K562 (cell line): ENCODE measurements around the gene TMC1. TPM values are rescaled to one million over a fixed set of nuclear protein-coding genes. Genes with fewer than 3 reads are reported as not detected.

Source experiments
- ATAC-seq: fragments of 200-7000 bp; cut with Tn5 transposase; 3 replicates; pipeline ENCODE4 v1.9.1; 2020; ENCODE audit warnings: moderate library complexity
- BruUV-seq: library from RNA; stranded (reverse); fragments of 400-500 nt; replicated peaks from 2 replicates; lab custom pipeline; 2021; lab: Mats Ljungman, UMichigan
- CTCF ChIA-PET: fragments of 300-600 bp; formaldehyde crosslinking; extraction: SDS; loops from one replicate; lab custom pipeline; 2021; ENCODE audit warnings: low intra/inter-chr PET ratio; lab: Yijun Ruan, JAX
- POLR2A ChIA-PET: fragments of 300-600, 350-650 bp; sonication (Branson Sonifier 250); formaldehyde crosslinking; extraction: SDS; loops from one replicate; lab custom pipeline; 2021; ENCODE audit warnings: antibody characterized with exemption, inconsistent platforms; lab: Yijun Ruan, JAX
- DNase-seq, 4 experiments: peaks; one replicate each; pipeline versions ENCODE4 v3.0.0 to v3.0.0-alpha.2; 2011 to 2018; ENCODE audit warnings: low spot score in 3 of 4, mixed read lengths in 3 of 4; ENCODE audit errors: extremely low read depth in 1 of 4
- FAIRE-seq: peaks from 2 replicates; lab custom pipeline; 2011; peaks lifted over from hg19 to GRCh38; lab: Jason Lieb, UNC
- H2AFZ ChIP-seq: 2 replicates; pipeline ENCODE4 v1.6.0; 2011; ENCODE audit warnings: low read depth, low read length, control low read depth, inconsistent platforms
- H3K27ac ChIP-seq: fragments of 200-600 bp; 3 replicates; pipeline ENCODE4 v1.8.0; 2011; ENCODE audit warnings: low read depth, mild to moderate bottlenecking, control low read depth, inconsistent platforms, low read length, moderate library complexity, mixed read lengths; ENCODE audit errors: extremely low read depth
- H3K27me3 ChIP-seq, 2 experiments: fragments of 300-600 bp in 1 of 2; 2 replicates in 1 of 2; 3 replicates in 1 of 2; pipeline versions ENCODE4 v1.6.0 to v1.8.0; 2011; ENCODE audit warnings: inconsistent platforms in 2 of 2, low read length in 2 of 2, mild to moderate bottlenecking in 1 of 2, mixed read lengths in 1 of 2, moderate library complexity in 1 of 2; ENCODE audit not compliant: control insufficient read depth in 2 of 2, insufficient read depth in 2 of 2
- H3K36me3 ChIP-seq: fragments of 300-600 bp; 3 replicates; pipeline ENCODE4 v1.8.0; 2011; ENCODE audit warnings: mild to moderate bottlenecking, low read length, inconsistent platforms; ENCODE audit not compliant: control insufficient read depth, insufficient read depth
- H3K4me1 ChIP-seq, 2 experiments: fragments of 200-600 bp in 1 of 2; replicated peaks in 1 of 2; 2 replicates in 1 of 2; 3 replicates in 1 of 2; pipeline versions ENCODE4 v1.5.1 to v1.8.0; 2011; ENCODE audit warnings: inconsistent platforms in 2 of 2, low read length in 2 of 2, mild to moderate bottlenecking in 1 of 2, mixed read lengths in 1 of 2, moderate library complexity in 1 of 2; ENCODE audit not compliant: control insufficient read depth in 2 of 2, insufficient read depth in 2 of 2
- H3K4me2 ChIP-seq: 2 replicates; pipeline ENCODE4 v1.6.1; 2011; ENCODE audit warnings: low read length, control low read depth, inconsistent platforms, mixed read lengths; ENCODE audit not compliant: insufficient read depth
- H3K4me3 ChIP-seq: fragments of 200-600 bp; sonication (generic), shearing (Covaris generic); 2 replicates; pipeline ENCODE4 v1.5.1; 2016; ENCODE audit warnings: control low read depth, inconsistent platforms
- H3K79me2 ChIP-seq: fragments of 200-600 bp; 3 replicates; pipeline ENCODE4 v1.8.0; 2011; ENCODE audit warnings: low read length, inconsistent platforms; ENCODE audit not compliant: control insufficient read depth, insufficient read depth
- H3K9ac ChIP-seq, 2 experiments: 2 replicates each; pipeline versions ENCODE4 v1.6.0 to v1.6.1; 2011; ENCODE audit warnings: low read depth in 2 of 2, low read length in 2 of 2, control low read depth in 1 of 2, inconsistent platforms in 1 of 2, mild to moderate bottlenecking in 1 of 2, mixed read lengths in 1 of 2; ENCODE audit not compliant: insufficient read depth in 1 of 2
- H3K9me1 ChIP-seq: one replicate; pipeline ENCODE4 v1.6.0; 2011; ENCODE audit warnings: inconsistent platforms, mild to moderate bottlenecking, low read length, moderate library complexity; ENCODE audit not compliant: control insufficient read depth, insufficient read depth
- H3K9me3 ChIP-seq: replicated peaks from 2 replicates; pipeline ENCODE4 v1.5.1; 2011; ENCODE audit warnings: low read depth, low read length, inconsistent platforms; ENCODE audit not compliant: control insufficient read depth, insufficient read depth
- H4K20me1 ChIP-seq: replicated peaks from 2 replicates; pipeline ENCODE4 v1.6.1; 2011; ENCODE audit warnings: low read length, inconsistent platforms, mixed read lengths; ENCODE audit not compliant: control insufficient read depth, insufficient read depth
- CBFB ChIP-seq: sonication (generic); formaldehyde crosslinking; IDR thresholded peaks from 2 replicates; pipeline ENCODE4 v1.4.0; 2020; ENCODE audit warnings: mild to moderate bottlenecking, missing genetic modification reagents
- CUX1 ChIP-seq: fragments of 200-800 bp; sonication (Bioruptor generic); IDR thresholded peaks from 2 replicates; pipeline ENCODE4 v1.6.1; 2016; ENCODE audit warnings: missing genetic modification characterization, missing compliant biosample characterization
- E2F6 ChIP-seq, 2 experiments: IDR thresholded peaks; 2 replicates each; pipeline ENCODE4 v1.6.1; 2011; ENCODE audit warnings: borderline replicate concordance in 1 of 2, control low read depth in 1 of 2, low read depth in 1 of 2, low read length in 1 of 2, mild to moderate bottlenecking in 1 of 2, mixed read lengths in 1 of 2, moderate library complexity in 1 of 2; ENCODE audit not compliant: insufficient read depth in 1 of 2, insufficient read length in 1 of 2, poor library complexity in 1 of 2, severe bottlenecking in 1 of 2; ENCODE audit errors: extremely low read depth in 1 of 2
- ETV1 ChIP-seq: fragments of 450-650 bp; conservative IDR thresholded peaks from 2 replicates; pipeline ENCODE4 v1.6.1; 2016; ENCODE audit warnings: missing genetic modification characterization, control low read depth, low read depth, missing compliant biosample characterization
- GTF2E2 ChIP-seq: fragments of 200-800 bp; sonication (Bioruptor generic); IDR thresholded peaks from 2 replicates; pipeline ENCODE4 v1.6.1; 2016; ENCODE audit warnings: missing genetic modification characterization, missing compliant biosample characterization
- MAFG ChIP-seq: fragments of 450-650 bp; conservative IDR thresholded peaks from 2 replicates; pipeline ENCODE4 v1.6.1; 2016; ENCODE audit warnings: missing genetic modification characterization, missing compliant biosample characterization
- MAFK ChIP-seq: IDR thresholded peaks from 2 replicates; pipeline ENCODE4 v1.6.1; 2011; ENCODE audit warnings: low read length, improper control_type of control experiment
- RBFOX2 ChIP-seq: fragments of 200-400 bp; formaldehyde crosslinking; IDR thresholded peaks from 2 replicates; pipeline ENCODE4 v1.6.1; 2017; ENCODE audit warnings: low read depth, mild to moderate bottlenecking, low read length, moderate library complexity
- TAF9B ChIP-seq: fragments of 450-650 bp; IDR thresholded peaks from 2 replicates; pipeline ENCODE4 v1.6.1; 2018; ENCODE audit warnings: mild to moderate bottlenecking; ENCODE audit not compliant: partially characterized antibody
- TOE1 ChIP-seq, 2 experiments: fragments of 450-650 bp in 1 of 2; sonication (generic) in 1 of 2; formaldehyde crosslinking in 1 of 2; IDR thresholded peaks; 2 replicates each; pipeline versions ENCODE4 v1.7.1 to v1.8.0; 2016 to 2022; ENCODE audit warnings: borderline replicate concordance in 2 of 2, mild to moderate bottlenecking in 2 of 2, antibody characterized with exemption in 1 of 2, inconsistent platforms in 1 of 2, low read depth in 1 of 2, missing genetic modification reagents in 1 of 2, moderate library complexity in 1 of 2
- TRIM24 ChIP-seq, 2 experiments: fragments of 450-650 bp; IDR thresholded peaks; 2 replicates each; pipeline ENCODE4 v1.6.1; 2016
- ZNF316 ChIP-seq: fragments of 450-650 bp; IDR thresholded peaks from 2 replicates; pipeline ENCODE4 v1.6.1; 2016
- ZNF79 ChIP-seq: fragments of 250-450 bp; sonication (Bioruptor Pico); IDR thresholded peaks from 2 replicates; pipeline ENCODE4 v1.4.0; 2020; ENCODE audit warnings: low read depth, mild to moderate bottlenecking, moderate library complexity
- WGBS: fragments of 100-300 bp; shearing (Covaris generic); methylation state at CpG from one replicate; pipeline ENCODE4 v1.1.6; 2016; ENCODE audit warnings: low coverage, mixed read lengths; ENCODE audit not compliant: insufficient coverage; ENCODE audit errors: missing lambda C conversion rate; 5-methylcytosine and 5-hydroxymethylcytosine counted together
- in situ Hi-C: fragments of 300-500 bp; cut with MboI; formaldehyde crosslinking; loops from 4 replicates; pipeline ENCODE4 v1.15.0; 2018; ENCODE audit warnings: inconsistent platforms, mixed read lengths
- intact Hi-C: fragments of 100-400 bp; cut with micrococcal nuclease; formaldehyde crosslinking; loops from 2 replicates; pipeline ENCODE4 v1.14.2; 2022
- polyA plus RNA-seq, 8 experiments: library from polyadenylated mRNA; depleted of rRNA in 4 of 8; stranded (reverse) in 5 of 8; unstranded in 3 of 8; fragments of >200 nt; fragmentation: Nextera tagmentation in 2 of 8; fragmentation: Illumina TruSeq in 1 of 8; extraction: Ambion mirVana in 2 of 8; extraction: Trizol in 1 of 8; gene quantifications; 2 replicates each; pipeline versions ENCODE4 v1.2.1 to v1.2.3, GENCODE V29; 2011 to 2014; ENCODE audit warnings: inconsistent platforms in 1 of 8, missing spikeins in 1 of 8
- total RNA-seq, 7 experiments: library from RNA; depleted of rRNA in 6 of 7; stranded (reverse); fragments of >200 nt in 6 of 7; fragmentation: Illumina TruSeq in 2 of 7; extraction: Trizol in 2 of 7; gene quantifications; 2 replicates each; pipeline versions ENCODE4 v1.2.1 to v1.2.3, GENCODE V29; 2011 to 2021; ENCODE audit warnings: low replicate concordance in 1 of 7

TMC1 gene
- total and polyA plus RNA-seq, 9 of the 15 experiments (the other 6 are each of a cell fraction or from before 2014, with no cell fraction given): 0.10 to 0.15 TPM; not detected in 7

GRCh38 chr9:72557549-72557948 is 36.1 kb downstream of the TMC1 start:
- peak; percentile 99 for FAIRE-seq
- POLR2A ChIA-PET: no interaction called here
- TF ChIP-seq E2F6 (IDR thresholded peaks at IDR 0.05; ENCODE audit: borderline replicate concordance in 1 of 2, extremely low read depth in 1 of 2, insufficient read depth in 1 of 2, insufficient read length in 1 of 2, low read depth in 1 of 2, low read length in 1 of 2, poor library complexity in 1 of 2, severe bottlenecking in 1 of 2): peak in 1 of 2 experiments; percentile 21
- no peak for TF ChIP-seq ZNF79
- peak; percentile 80 for TF ChIP-seq ZNF316
- TF ChIP-seq TOE1 (IDR thresholded peaks at IDR 0.05; ENCODE audit: borderline replicate concordance): peak; percentile 90; the same call in 1 of the 2 replicates
- no peak for TF ChIP-seq TOE1 (CRISPR knock-in tag; IDR thresholded peaks at IDR 0.05; ENCODE audit: borderline replicate concordance, low read depth)
- 0 out of 2 replicates have a peak, but pooled peaks have one; percentile 16 for TF ChIP-seq RBFOX2
- TF ChIP-seq ETV1 (tag): peak; percentile 40; the same call in 1 of the 2 replicates
- TF ChIP-seq TRIM24 (IDR thresholded peaks at IDR 0.05): peak; percentile 18 to 59; a peak in 3 of 4 replicates
- no peak for TF ChIP-seq CBFB (CRISPR knock-in tag)
- peak; percentile 56; the same call in 1 of the 2 replicates for TF ChIP-seq CUX1 (CRISPR knock-in tag)
- TF ChIP-seq TAF9B: peak; percentile 68
- no peak for TF ChIP-seq GTF2E2 (tag)
- peak; percentile 71 for TF ChIP-seq MAFK
- TF ChIP-seq MAFG (tag): peak; percentile 63

More at GRCh38 chr9:72557549-72557948, 36.1 kb downstream of the TMC1 start:
- H3K36me3 ChIP-seq: no peaks in the 10 kb centered on the region
- CTCF ChIA-PET: no interaction called here
- no peaks in the 10 kb centered on the region for H4K20me1 ChIP-seq
- no peaks in the 10 kb centered on the region for H3K79me2 ChIP-seq
- H2AFZ ChIP-seq: peak overlapping the region; percentile 71
- in situ Hi-C loops: no loop called here
- H3K4me1 ChIP-seq: peaks cover 0 to 8% of the 10 kb centered on the region in 2 experiments; a peak in 3 of 5 replicates
- no peak overlapping the region for H3K4me2 ChIP-seq
- intact Hi-C loops: no loop called here
- 0% methylated on average over 2 of the region's 2 CpGs for WGBS
- H3K9ac ChIP-seq: peak overlapping the region in 1 of 2 experiments; percentile 0; a peak in 1 of 4 replicates
- H3K9me1 ChIP-seq: no peaks in the 10 kb centered on the region
- ATAC-seq: peak; percentile 98
- no peak overlapping the region for H3K4me3 ChIP-seq
- no peaks in the 10 kb centered on the region for H3K27me3 ChIP-seq
- peak overlapping the region; percentile 50; the same call in 2 of the 3 replicates for H3K27ac ChIP-seq
- H3K9me3 ChIP-seq: no peaks in the 10 kb centered on the region
- DNase-seq: peak; percentile 61 to 85 (median 73)
- BruUV-seq: no TSS peak
